ENCODE data around the gene TCTA. TPM values are rescaled to one million over a fixed set of nuclear protein-coding genes. Genes with fewer than 3 reads are reported as not detected.

The TCTA gene
- total RNA-seq, 1 donor from 2014 or later: 30.0 TPM

- H3K4me3 Mint-ChIP-seq: no peak overlapping the region
- peaks cover 25% of the 10 kb centered on the region for H3K36me3 Mint-ChIP-seq (ENCODE audit: low read depth)
- intact Hi-C loops (cut with micrococcal nuclease): loop anchor here (1.0 kb wide), 1 partner anchor 35 kb away; no protein-coding TSS in a partner anchor
- peak overlapping the region; percentile 76 for H3K27ac Mint-ChIP-seq
- no peaks in the 10 kb centered on the region for H3K27me3 Mint-ChIP-seq (ENCODE audit: insufficient read depth)
- H3K4me1 Mint-ChIP-seq (ENCODE audit: low read depth): peaks cover 60% of the 10 kb centered on the region
- no peak for DNase-seq (ENCODE audit: low spot score)
- no peaks in the 10 kb centered on the region for H3K9me3 Mint-ChIP-seq
Observed at GRCh38 chr3:49414753-49415152, 2.5 kb downstream of the TCTA start.

DNA sequence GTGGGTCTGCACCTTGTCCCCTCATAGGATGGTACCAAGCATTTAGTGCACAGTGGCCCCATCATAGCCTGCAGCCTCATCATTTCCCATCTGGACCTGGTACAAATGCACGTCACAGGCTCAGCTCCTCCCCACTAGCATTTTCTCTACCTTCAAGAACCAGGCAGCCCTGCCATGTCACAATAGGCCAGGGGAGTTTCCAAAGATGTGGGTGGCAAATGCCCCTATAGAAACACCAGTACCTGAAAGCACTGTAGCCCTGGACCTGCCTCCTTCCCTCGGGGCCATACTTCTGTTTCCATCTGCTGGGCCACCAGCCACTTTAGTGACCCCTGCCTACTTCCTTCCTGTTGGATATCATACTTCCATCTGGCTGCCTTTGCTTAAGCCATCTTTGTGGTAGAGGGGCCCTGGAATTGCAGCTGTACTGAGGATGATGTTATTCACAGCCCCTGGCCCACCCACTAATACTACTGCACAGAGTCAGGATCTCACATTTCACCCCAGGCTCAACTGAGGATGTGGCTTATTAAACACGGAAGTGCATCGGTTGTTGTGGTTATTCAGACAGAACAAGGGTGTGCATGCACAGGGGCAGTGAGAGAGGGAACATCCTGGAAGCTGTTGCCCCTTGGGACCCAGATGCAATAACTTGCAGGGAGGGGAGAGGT, 3.8 kb downstream of the TCTA start:
- H3K4me1 Mint-ChIP-seq (ENCODE audit: low read depth): peaks cover 59% of the 10 kb centered on the region
- peak overlapping the region; percentile 64 for H3K4me3 Mint-ChIP-seq
- intact Hi-C loops (cut with micrococcal nuclease): loop anchor here (1.0 kb wide), 4 partner anchors 13 to 76 kb away; partner anchors contain the start of genes DAG1, NICN1 and USP4
- H3K27me3 Mint-ChIP-seq (ENCODE audit: insufficient read depth): no peaks in the 10 kb centered on the region
- H3K27ac Mint-ChIP-seq: peak overlapping the region; percentile 98
- peak; percentile 58 for DNase-seq (ENCODE audit: low spot score)
- H3K9me3 Mint-ChIP-seq: no peaks in the 10 kb centered on the region
- H3K36me3 Mint-ChIP-seq (ENCODE audit: low read depth): peaks cover 23% of the 10 kb centered on the region

DNA sequence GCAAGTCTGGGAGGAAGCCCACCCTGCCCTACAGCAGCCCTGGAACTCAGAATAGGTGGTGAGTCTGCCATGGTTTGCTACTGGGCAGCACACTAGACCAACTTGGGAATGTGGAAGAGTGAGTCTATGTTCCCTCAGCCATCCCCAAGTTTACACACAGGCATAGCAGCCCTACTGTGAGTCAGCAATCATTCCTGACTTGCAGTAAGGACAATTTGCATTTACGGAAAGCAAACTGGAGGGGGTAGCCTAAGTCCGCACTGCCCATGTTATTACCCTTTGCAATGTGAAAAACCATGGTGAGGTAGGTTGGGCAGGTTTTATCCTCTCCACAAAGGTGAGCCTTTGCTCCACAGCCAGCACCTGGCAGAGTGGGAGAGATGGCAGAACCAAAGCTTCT, 4.6 kb downstream of the TCTA start:
- Mint-ChIP-seq H3K27ac (peak overlapping the region; percentile 98), H3K9me3 (no peaks in the 10 kb centered on the region), H3K27me3 (ENCODE audit: insufficient read depth) (no peaks in the 10 kb centered on the region), H3K36me3 (ENCODE audit: low read depth) (peaks cover 22% of the 10 kb centered on the region), H3K4me1 (ENCODE audit: low read depth) (peaks cover 67% of the 10 kb centered on the region), H3K4me3 (no peak overlapping the region)
- intact Hi-C loops (cut with micrococcal nuclease): loop anchor here (1.0 kb wide), 3 partner anchors 12 to 77 kb away; partner anchors contain the start of genes DAG1, NICN1 and USP4
- DNase-seq (ENCODE audit: low spot score): no peak

GRCh38 chr3:49417516-49418120, 5.4 kb downstream of the TCTA start:
- Mint-ChIP-seq H3K9me3 (no peaks in the 10 kb centered on the region), H3K4me3 (no peak overlapping the region)
- intact Hi-C loops (cut with micrococcal nuclease): no loop called here

DNA sequence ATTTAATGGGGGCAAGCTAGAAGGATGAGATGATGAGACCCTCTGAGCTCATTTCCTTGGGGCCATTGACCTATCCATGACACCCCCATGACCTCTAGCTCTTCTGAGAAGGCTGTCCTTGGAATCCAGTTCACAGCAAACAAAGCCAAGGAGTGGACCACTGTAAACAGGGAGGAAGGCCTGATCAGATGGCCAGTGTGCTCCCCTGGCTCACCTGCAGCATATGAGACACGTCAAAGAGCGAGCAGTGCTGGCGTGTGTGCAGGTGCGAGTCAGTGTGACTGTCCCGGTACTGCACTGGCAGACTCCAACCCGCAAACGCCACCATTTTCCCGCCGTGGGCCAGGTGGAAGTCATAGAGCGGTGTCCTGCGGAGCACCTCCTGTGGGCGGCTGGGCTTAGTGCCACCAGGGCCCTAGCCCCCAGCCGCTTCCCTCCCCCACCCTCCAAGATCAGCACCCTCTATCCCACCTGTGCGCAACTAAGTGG, 9.7 kb downstream of the TCTA start:
- Mint-ChIP-seq H3K9me3 (no peaks in the 10 kb centered on the region), H3K27ac (no peak overlapping the region), H3K36me3 (ENCODE audit: low read depth) (peaks cover 22% of the 10 kb centered on the region), H3K4me1 (ENCODE audit: low read depth) (peaks cover 46% of the 10 kb centered on the region), H3K27me3 (ENCODE audit: insufficient read depth) (no peaks in the 10 kb centered on the region), H3K4me3 (no peak overlapping the region)
- no peak for DNase-seq (ENCODE audit: low spot score)
- intact Hi-C loops (cut with micrococcal nuclease): no loop called here

More at GRCh38 chr3:49417516-49418120, 5.4 kb downstream of the TCTA start:
- Mint-ChIP-seq H3K36me3 (ENCODE audit: low read depth) (peaks cover 22% of the 10 kb centered on the region), H3K27me3 (ENCODE audit: insufficient read depth) (no peaks in the 10 kb centered on the region), H3K27ac (peak overlapping the region; percentile 14), H3K4me1 (ENCODE audit: low read depth) (peaks cover 64% of the 10 kb centered on the region)
- DNase-seq (ENCODE audit: low spot score): no peak

- H3K27me3 Mint-ChIP-seq (ENCODE audit: insufficient read depth): no peaks in the 10 kb centered on the region
- peaks cover 41% of the 10 kb centered on the region for H3K4me1 Mint-ChIP-seq (ENCODE audit: low read depth)
- no peak for DNase-seq (ENCODE audit: low spot score)
- H3K27ac Mint-ChIP-seq: no peak within 1 kb of the TSS
- H3K9me3 Mint-ChIP-seq: no peaks in the 10 kb centered on the region
- no peak within 1 kb of the TSS for H3K4me3 Mint-ChIP-seq
- intact Hi-C loops (cut with micrococcal nuclease): no loop called here
- peaks cover 22% of the 10 kb centered on the region for H3K36me3 Mint-ChIP-seq (ENCODE audit: low read depth)
Observed at GRCh38 chr3:49422379-49423248, 10.4 kb downstream of the TCTA start, which contains the start of gene AMT. Gene AMT (minus strand): TSS chr3:49422473. CDS start chr3:49422450, 23 bp downstream.

GRCh38 chr3:49424816-49425215, 12.6 kb downstream of the TCTA start:
- no peak overlapping the region for H3K4me3 Mint-ChIP-seq
- peaks cover 19% of the 10 kb centered on the region for H3K36me3 Mint-ChIP-seq (ENCODE audit: low read depth)
- no peak for DNase-seq (ENCODE audit: low spot score)
- H3K4me1 Mint-ChIP-seq (ENCODE audit: low read depth): peaks cover 50% of the 10 kb centered on the region
- H3K27ac Mint-ChIP-seq: peak overlapping the region; percentile 46
- H3K27me3 Mint-ChIP-seq (ENCODE audit: insufficient read depth): no peaks in the 10 kb centered on the region
- H3K9me3 Mint-ChIP-seq: no peaks in the 10 kb centered on the region
- intact Hi-C loops (cut with micrococcal nuclease): no loop called here

GRCh38 chr3:49427586-49427985, 15.4 kb downstream of the TCTA start:
- H3K9me3 Mint-ChIP-seq: no peaks in the 10 kb centered on the region
- no peaks in the 10 kb centered on the region for H3K27me3 Mint-ChIP-seq (ENCODE audit: insufficient read depth)
- intact Hi-C loops (cut with micrococcal nuclease): no loop called here
- H3K4me1 Mint-ChIP-seq (ENCODE audit: low read depth): peaks cover 32% of the 10 kb centered on the region
- peaks cover 15% of the 10 kb centered on the region for H3K36me3 Mint-ChIP-seq (ENCODE audit: low read depth)
- DNase-seq (ENCODE audit: low spot score): no peak
- peak overlapping the region; percentile 96 for H3K4me3 Mint-ChIP-seq
- no peak overlapping the region for H3K27ac Mint-ChIP-seq

DNA sequence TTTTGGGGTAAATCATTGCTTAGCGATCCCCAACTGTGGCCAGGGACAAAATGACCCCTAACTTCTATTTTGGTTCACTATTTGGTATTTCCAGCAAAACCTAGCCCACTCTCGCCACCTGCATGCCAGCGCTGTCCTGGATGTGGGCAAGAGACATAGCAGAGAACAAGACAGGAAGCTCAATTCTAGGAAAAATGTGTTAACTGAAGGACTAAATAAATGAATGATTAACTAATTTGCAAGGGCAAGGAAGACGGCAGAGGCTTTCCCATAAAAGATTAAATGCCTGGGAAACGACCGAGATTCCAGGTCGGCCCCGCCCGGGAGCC, 16.5 kb downstream of the TCTA start:
- no peak for DNase-seq (ENCODE audit: low spot score)
- Mint-ChIP-seq H3K4me3 (peak overlapping the region; percentile 96), H3K4me1 (ENCODE audit: low read depth) (peaks cover 23% of the 10 kb centered on the region), H3K27ac (peak overlapping the region; percentile 94), H3K36me3 (ENCODE audit: low read depth) (peaks cover 10% of the 10 kb centered on the region), H3K27me3 (ENCODE audit: insufficient read depth) (no peaks in the 10 kb centered on the region), H3K9me3 (no peaks in the 10 kb centered on the region)
- intact Hi-C loops (cut with micrococcal nuclease): loop anchor here (1.0 kb wide), 9 partner anchors 12 to 399 kb away; partner anchors contain the start of genes DAG1, GPX1, IMPDH2 and QRICH1

GRCh38 chr3:49434731-49435130, 22.5 kb downstream of the TCTA start:
- Mint-ChIP-seq H3K36me3 (ENCODE audit: low read depth) (no peaks in the 10 kb centered on the region), H3K4me1 (ENCODE audit: low read depth) (peaks cover 3% of the 10 kb centered on the region), H3K27ac (no peak overlapping the region), H3K4me3 (no peak overlapping the region), H3K27me3 (ENCODE audit: insufficient read depth) (no peaks in the 10 kb centered on the region), H3K9me3 (no peaks in the 10 kb centered on the region)
- no peak for DNase-seq (ENCODE audit: low spot score)
- intact Hi-C loops (cut with micrococcal nuclease): no loop called here

DNA sequence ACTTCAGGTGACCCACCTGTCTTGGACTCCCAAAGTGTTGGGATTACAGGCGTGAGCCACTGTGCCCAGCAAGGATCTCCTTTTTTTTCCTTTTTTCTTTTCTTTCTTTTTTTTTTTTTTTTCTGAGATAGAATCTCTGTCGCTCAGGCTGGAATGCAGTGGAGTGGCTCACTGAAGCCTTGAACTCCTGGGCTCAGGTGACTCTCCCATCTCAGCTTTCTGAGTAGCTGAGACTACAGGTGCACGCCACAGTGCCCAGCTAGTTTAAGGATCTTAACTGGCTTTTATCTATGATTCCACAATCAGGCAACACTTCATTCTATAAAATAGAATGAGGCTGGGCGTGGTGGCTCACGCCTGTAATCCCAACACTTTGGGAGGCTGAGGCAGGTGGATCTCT, 33.2 kb downstream of the TCTA start:
- Mint-ChIP-seq H3K4me1 (ENCODE audit: low read depth) (peaks cover 12% of the 10 kb centered on the region), H3K36me3 (ENCODE audit: low read depth) (no peaks in the 10 kb centered on the region), H3K9me3 (no peaks in the 10 kb centered on the region), H3K27ac (no peak overlapping the region), H3K27me3 (ENCODE audit: insufficient read depth) (no peaks in the 10 kb centered on the region), H3K4me3 (no peak overlapping the region)
- intact Hi-C loops (cut with micrococcal nuclease): loop anchor here (5.0 kb wide), 1 partner anchor 458 kb away; no protein-coding TSS in a partner anchor
- no peak for DNase-seq (ENCODE audit: low spot score)

DNA sequence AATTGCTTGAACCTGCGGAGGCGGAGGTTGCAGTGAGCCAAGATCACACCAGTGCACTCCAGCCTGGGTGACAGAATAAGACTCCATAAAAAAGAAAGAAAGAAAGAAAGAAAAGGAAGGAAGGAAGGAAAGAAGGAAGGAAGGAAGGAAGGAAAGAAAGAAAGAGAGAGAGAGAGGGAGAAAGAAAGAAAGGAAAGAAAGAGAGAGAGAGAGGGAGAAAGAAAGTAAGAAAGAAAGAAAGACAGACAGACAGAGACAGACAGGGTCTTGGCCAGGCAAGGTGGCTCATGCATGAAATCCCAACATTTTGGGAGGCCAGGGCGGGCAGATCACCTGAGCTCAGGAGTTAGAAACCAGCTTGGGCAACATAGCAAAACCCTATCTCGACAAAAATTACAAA, 41.4 kb downstream of the TCTA start:
- no peaks in the 10 kb centered on the region for H3K27me3 Mint-ChIP-seq (ENCODE audit: insufficient read depth)
- intact Hi-C loops (cut with micrococcal nuclease): no loop called here
- H3K9me3 Mint-ChIP-seq: no peaks in the 10 kb centered on the region
- no peaks in the 10 kb centered on the region for H3K36me3 Mint-ChIP-seq (ENCODE audit: low read depth)
- H3K4me1 Mint-ChIP-seq (ENCODE audit: low read depth): peaks cover 6% of the 10 kb centered on the region
- DNase-seq (ENCODE audit: low spot score): no peak
- no peak overlapping the region for H3K27ac Mint-ChIP-seq
- H3K4me3 Mint-ChIP-seq: no peak overlapping the region

Measured in activated T-helper 1 cell treated with anti-CD3 and anti-CD28 coated beads, Interleukin-12 subunit alpha, Interleukin-12 subunit beta, Interleukin-2, Interleukin-4 antibody, amounts not matched to agents 30 ng/mL and 10 ng/mL and 1 ng/mL, durations not matched to agents 14 hours and 24 hours and 36 hours (primary cell).